ENCODE data around the gene RFPL2. TPM values are rescaled to one million over a fixed set of nuclear protein-coding genes. Genes with fewer than 3 reads are reported as not detected.

RFPL2 gene
- total and polyA plus RNA-seq, 2 donors (not counting 3 experiments of a cell fraction or from before 2014, with no cell fraction given), result not detected

GRCh38 chr22:32181043-32181442, 23.8 kb downstream of the RFPL2 start:
- dilution Hi-C loops (cut with MboI; ENCODE audit: extremely low pct_ligation_motif_present, low sequenced_read_pairs) (no loop called here), intact Hi-C loops (cut with micrococcal nuclease) (no loop called here)
- no peak overlapping the region for H3K9ac ChIP-seq (replicated peaks; ENCODE audit: extremely low read depth, insufficient read depth, low read length)
- no peaks in the 10 kb centered on the region for H3K36me3 ChIP-seq (ENCODE audit: control insufficient read depth in 2 of 2, extremely low read depth in 1 of 2, insufficient read depth in 2 of 2, low read length in 2 of 2)
- no peak overlapping the region for H2AFZ ChIP-seq (ENCODE audit: low read depth, low read length)
- CTCF ChIA-PET, result no interaction called here
- peaks cover 2% of the 10 kb centered on the region in 2 experiments for H3K27me3 ChIP-seq (ENCODE audit: control insufficient read depth in 2 of 2, insufficient read depth in 2 of 2, low read length in 2 of 2)
- H4K20me1 ChIP-seq (replicated peaks; ENCODE audit: control insufficient read depth, extremely low read depth, insufficient read depth, low read length), result no peaks in the 10 kb centered on the region
- no TSS peak for BruUV-seq (replicated peaks)
- POLR2A ChIA-PET, result no interaction called here
- no peaks in the 10 kb centered on the region for H3K79me2 ChIP-seq (ENCODE audit: control insufficient read depth, insufficient read depth, low read length)
- no peaks in the 10 kb centered on the region for H3K4me1 ChIP-seq (ENCODE audit: control insufficient read depth, extremely low read depth, insufficient read depth, low read length)
- FAIRE-seq (no peak), DNase-seq (ENCODE audit: low read depth, low spot score) (no peak)
- no peak overlapping the region for H3K27ac ChIP-seq (ENCODE audit: insufficient read depth, low read depth, low read length)
- no peak for TF ChIP-seq EZH2 (IDR thresholded peaks at IDR 0.05; ENCODE audit: borderline replicate concordance, low read depth, low read length, severe bottlenecking)
- no peak for TF ChIP-seq GATA2 (IDR thresholded peaks at IDR 0.05; ENCODE audit: insufficient read depth, insufficient read length, low read depth, low read length)
- TF ChIP-seq POLR2A (IDR thresholded peaks at IDR 0.05; ENCODE audit: low read depth, low read length), result no peak
- TF ChIP-seq FOS (IDR thresholded peaks at IDR 0.05; ENCODE audit: borderline replicate concordance, insufficient read depth, low read length), result no peak
- no peak overlapping the region for H3K4me3 ChIP-seq (replicated peaks in 1 of 3; ENCODE audit: insufficient read depth in 1 of 3, low read depth in 1 of 3, low read length in 3 of 3)
- no peaks in the 10 kb centered on the region for H3K9me1 ChIP-seq (replicated peaks; ENCODE audit: control insufficient read depth, extremely low read depth, insufficient read depth, low read length)
- no peaks in the 10 kb centered on the region for H3K9me3 ChIP-seq (replicated peaks; ENCODE audit: control insufficient read depth, insufficient read depth, low read length)
- H3K4me2 ChIP-seq (ENCODE audit: insufficient read depth, low read length), result no peak overlapping the region

- no peaks in the 10 kb centered on the region for H3K9me1 ChIP-seq (replicated peaks; ENCODE audit: control insufficient read depth, extremely low read depth, insufficient read depth, low read length)
- no peaks in the 10 kb centered on the region for H3K4me1 ChIP-seq (ENCODE audit: control insufficient read depth, extremely low read depth, insufficient read depth, low read length)
- no peak overlapping the region for H3K27ac ChIP-seq (ENCODE audit: insufficient read depth, low read depth, low read length)
- H3K27me3 ChIP-seq (ENCODE audit: control insufficient read depth in 2 of 2, insufficient read depth in 2 of 2, low read length in 2 of 2), result peaks cover 5 to 11% of the 10 kb centered on the region in 2 experiments
- intact Hi-C loops (cut with micrococcal nuclease), result no loop called here
- TF ChIP-seq CTCF (IDR thresholded peaks at IDR 0.05; ENCODE audit: extremely low read depth in 1 of 2, insufficient read depth in 1 of 2, low read depth in 1 of 2, low read length in 2 of 2) (no peak), POLR2A (IDR thresholded peaks at IDR 0.05; ENCODE audit: low read depth, low read length) (no peak), POLR2AphosphoS5 (IDR thresholded peaks at IDR 0.05; ENCODE audit: insufficient read depth, low read depth, low read length) (no peak), EZH2 (IDR thresholded peaks at IDR 0.05; ENCODE audit: borderline replicate concordance, low read depth, low read length, severe bottlenecking) (no peak), MAX (IDR thresholded peaks at IDR 0.05; ENCODE audit: insufficient read depth, insufficient read length) (no peak), FOS (IDR thresholded peaks at IDR 0.05; ENCODE audit: borderline replicate concordance, insufficient read depth, low read length) (no peak), GATA2 (IDR thresholded peaks at IDR 0.05; ENCODE audit: insufficient read depth, insufficient read length, low read depth, low read length) (no peak)
- H3K9me3 ChIP-seq (replicated peaks; ENCODE audit: control insufficient read depth, insufficient read depth, low read length), result no peaks in the 10 kb centered on the region
- H2AFZ ChIP-seq (ENCODE audit: low read depth, low read length), result no peak overlapping the region
- ChIA-PET POLR2A (no interaction called here), CTCF (no interaction called here)
- H3K9ac ChIP-seq (replicated peaks; ENCODE audit: extremely low read depth, insufficient read depth, low read length), result no peak overlapping the region
- no peak overlapping the region for H3K4me3 ChIP-seq (replicated peaks in 1 of 3; ENCODE audit: insufficient read depth in 1 of 3, low read depth in 1 of 3, low read length in 3 of 3)
- no peak for FAIRE-seq
- H3K79me2 ChIP-seq (ENCODE audit: control insufficient read depth, insufficient read depth, low read length), result no peaks in the 10 kb centered on the region
- no peaks in the 10 kb centered on the region for H4K20me1 ChIP-seq (replicated peaks; ENCODE audit: control insufficient read depth, extremely low read depth, insufficient read depth, low read length)
- H3K36me3 ChIP-seq (ENCODE audit: control insufficient read depth in 2 of 2, extremely low read depth in 1 of 2, insufficient read depth in 2 of 2, low read length in 2 of 2), result no peaks in the 10 kb centered on the region
- no peak overlapping the region for H3K4me2 ChIP-seq (ENCODE audit: insufficient read depth, low read length)
- DNase-seq (ENCODE audit: low read depth, low spot score), result no peak
- BruUV-seq (replicated peaks), result no TSS peak
- dilution Hi-C loops (cut with MboI; ENCODE audit: extremely low pct_ligation_motif_present, low sequenced_read_pairs), result no loop called here
Measured at GRCh38 chr22:32177221-32177765, 27.6 kb downstream of the RFPL2 start.
